Muscle layer of duodenum (tissue), 2 donors: ENCODE measurements around the gene KRT5.
"Not testable (repeated sequence)": the region's sequence is repeated elsewhere in the genome, so short reads cannot be mapped to it uniquely, and the experiment has no call there.

Experiments
- H3K27ac ChIP-seq: one replicate; pipeline ENCODE4 v1.7.0; 2013; ENCODE audit warnings: mild to moderate bottlenecking, low read length
- H3K27me3 ChIP-seq: one replicate; pipeline ENCODE4 v1.7.0; 2013; ENCODE audit warnings: low read depth, mild to moderate bottlenecking, control low read depth, low read length
- H3K36me3 ChIP-seq, 2 donors: one replicate each; pipeline ENCODE4 v1.7.0; 2013; ENCODE audit warnings: low read length in 2 of 2, control low read depth in 1 of 2, mild to moderate bottlenecking in 1 of 2; ENCODE audit not compliant: insufficient read depth in 2 of 2, control insufficient read depth in 1 of 2
- H3K4me1 ChIP-seq, 2 donors: one replicate each; pipeline ENCODE4 v1.7.0; 2013; ENCODE audit warnings: low read length in 2 of 2, mild to moderate bottlenecking in 2 of 2, control low read depth in 1 of 2, moderate library complexity in 1 of 2; ENCODE audit not compliant: insufficient read depth in 2 of 2, control insufficient read depth in 1 of 2
- H3K4me3 ChIP-seq, 2 donors: one replicate each; pipeline ENCODE4 v1.7.0; 2013; ENCODE audit warnings: low read length in 2 of 2, low read depth in 1 of 2, mild to moderate bottlenecking in 1 of 2
- H3K9me3 ChIP-seq, 2 donors: one replicate each; pipeline ENCODE4 v1.7.0; 2013; ENCODE audit warnings: low read length in 2 of 2, control low read depth in 1 of 2, mild to moderate bottlenecking in 1 of 2; ENCODE audit not compliant: control insufficient read depth in 1 of 2
- donor health status: healthy.

KRT5 gene

DNA sequence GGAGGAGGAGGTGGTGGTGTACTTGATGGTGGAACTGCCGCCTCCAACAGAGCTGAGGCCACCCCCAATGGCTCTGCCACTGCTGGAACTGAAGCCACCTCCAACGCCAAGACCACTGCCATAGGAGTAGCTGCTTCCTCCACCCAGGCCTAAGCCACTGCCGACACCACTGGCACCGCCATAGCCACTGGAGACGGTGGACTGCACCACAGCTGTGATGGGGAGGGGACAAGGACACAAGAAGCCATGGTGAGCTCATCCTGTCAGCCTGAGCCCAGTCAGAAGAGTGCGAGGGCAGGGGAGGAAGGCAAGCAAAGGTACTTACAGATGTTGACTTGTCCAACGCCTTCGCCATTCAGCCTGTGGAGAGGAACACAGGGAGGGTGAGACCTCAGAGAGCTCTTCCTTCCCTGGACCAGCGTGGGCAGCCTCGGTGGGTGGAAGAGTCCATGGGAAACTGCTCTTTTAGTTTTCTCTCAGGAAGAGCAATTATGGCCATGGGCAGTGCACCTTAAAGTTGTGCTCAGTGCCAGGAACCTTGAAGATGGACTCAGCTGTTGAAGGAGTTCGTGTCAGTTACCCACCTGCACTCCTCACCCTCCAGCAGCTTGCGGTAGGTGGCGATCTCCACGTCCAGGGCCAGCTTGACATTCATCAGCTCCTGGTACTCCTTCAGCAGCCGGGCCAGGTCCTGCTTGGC, 32.3 kb downstream of the KRT5 start:
- not testable (repeated sequence) for H3K27ac ChIP-seq, H3K27me3 ChIP-seq, H3K36me3 ChIP-seq, H3K4me3 ChIP-seq, H3K9me3 ChIP-seq, H3K4me1 ChIP-seq

- no peak overlapping the region for H3K27ac ChIP-seq
- H3K4me3 ChIP-seq = no peak overlapping the region
- H3K4me1 ChIP-seq = no peaks in the 10 kb centered on the region
- H3K9me3 ChIP-seq = peaks cover 0 to 8% of the 10 kb centered on the region in 2 donors
- no peaks in the 10 kb centered on the region for H3K36me3 ChIP-seq
- H3K27me3 ChIP-seq = no peaks in the 10 kb centered on the region
These were observed 33.0 kb downstream of the KRT5 start for GRCh38 chr12:52487211-52487610.

DNA sequence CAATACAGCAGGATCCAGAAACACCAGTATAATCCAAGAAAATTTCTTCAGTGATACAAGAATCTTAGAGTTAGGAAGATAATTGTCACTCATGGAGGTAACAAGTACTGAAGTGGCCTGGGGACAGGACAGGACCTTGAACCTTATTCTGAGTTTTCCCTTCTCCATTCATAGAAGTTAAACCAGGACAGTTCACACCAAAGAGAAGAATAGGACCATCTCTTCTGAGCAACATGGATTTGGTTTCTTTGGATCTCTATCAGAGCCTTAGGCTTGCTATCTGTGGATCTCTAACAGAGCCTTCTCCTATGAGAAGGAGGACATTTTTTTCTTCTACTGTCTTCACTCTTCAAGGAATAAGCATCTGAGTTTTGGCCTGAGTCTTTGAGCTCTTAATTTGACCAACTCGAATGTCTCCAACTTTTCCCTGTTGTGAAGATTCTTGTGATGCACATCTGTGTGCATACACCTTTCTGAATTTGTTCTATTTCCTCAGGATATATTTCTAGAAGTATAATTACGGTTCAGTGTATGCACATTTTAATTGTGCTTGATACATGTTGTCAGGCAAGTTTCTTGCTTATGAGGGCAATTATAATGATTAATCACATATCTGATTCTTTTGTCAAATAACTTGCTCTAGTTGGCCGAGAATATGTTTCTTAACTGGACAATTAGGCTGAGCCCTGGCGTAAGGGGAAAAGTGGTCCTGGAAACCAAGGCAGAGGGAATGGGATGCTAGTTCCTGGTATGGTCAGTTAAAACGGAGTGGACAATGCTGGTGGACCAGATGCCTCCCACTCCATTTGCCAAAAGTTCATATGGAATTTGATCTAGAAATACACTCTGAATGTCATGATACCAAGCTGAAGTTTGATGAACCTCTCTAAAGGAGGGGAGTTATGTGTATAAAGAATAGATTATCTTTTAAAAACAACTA, 33.8 kb downstream of the KRT5 start:
- Histone ChIP-seq H3K27me3 (no peaks in the 10 kb centered on the region), H3K9me3 (peaks cover 0 to 8% of the 10 kb centered on the region in 2 donors)

GRCh38 chr12:52480073-52480472, 40.1 kb downstream of the KRT5 start:
- Histone ChIP-seq H3K27me3 (no peaks in the 10 kb centered on the region), H3K36me3 (no peaks in the 10 kb centered on the region), H3K27ac (no peak overlapping the region), H3K4me1 (no peaks in the 10 kb centered on the region), H3K4me3 (no peak overlapping the region), H3K9me3 (peaks cover 0 to 7% of the 10 kb centered on the region in 2 donors)

More for the DNA sequence above, 33.8 kb downstream of the KRT5 start:
- Histone ChIP-seq H3K4me3 (no peak overlapping the region), H3K4me1 (no peaks in the 10 kb centered on the region), H3K27ac (no peak overlapping the region), H3K36me3 (no peaks in the 10 kb centered on the region)

DNA sequence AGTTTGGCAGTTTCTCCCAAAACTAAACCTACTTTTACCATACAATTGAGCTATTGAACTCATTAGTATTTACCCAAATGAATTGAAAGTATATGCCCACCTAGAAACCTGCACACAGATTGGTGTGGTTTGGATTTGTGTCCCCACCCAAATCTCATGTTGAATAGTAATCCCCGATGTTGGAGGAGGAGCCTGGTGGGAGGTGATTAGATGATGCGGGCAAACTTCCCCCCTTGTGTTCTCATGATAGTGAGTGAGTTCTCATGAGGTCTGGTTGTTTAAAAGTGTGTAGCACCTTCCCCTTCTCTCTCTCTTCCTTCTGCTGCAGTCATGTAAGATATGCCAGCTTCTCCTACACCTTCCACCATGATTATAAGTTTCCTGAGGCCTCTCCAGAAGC, 42.5 kb downstream of the KRT5 start:
- H3K4me3 ChIP-seq = no peak overlapping the region
- no peak overlapping the region for H3K27ac ChIP-seq
- no peaks in the 10 kb centered on the region for H3K27me3 ChIP-seq
- no peaks in the 10 kb centered on the region for H3K36me3 ChIP-seq
- no peaks in the 10 kb centered on the region for H3K4me1 ChIP-seq
- no peaks in the 10 kb centered on the region for H3K9me3 ChIP-seq

- Histone ChIP-seq H3K4me3 (no peak overlapping the region), H3K9me3 (no peaks in the 10 kb centered on the region), H3K4me1 (no peaks in the 10 kb centered on the region), H3K27ac (no peak overlapping the region), H3K27me3 (no peaks in the 10 kb centered on the region), H3K36me3 (no peaks in the 10 kb centered on the region)
These were observed 46.0 kb downstream of the KRT5 start for GRCh38 chr12:52474212-52474611.

DNA sequence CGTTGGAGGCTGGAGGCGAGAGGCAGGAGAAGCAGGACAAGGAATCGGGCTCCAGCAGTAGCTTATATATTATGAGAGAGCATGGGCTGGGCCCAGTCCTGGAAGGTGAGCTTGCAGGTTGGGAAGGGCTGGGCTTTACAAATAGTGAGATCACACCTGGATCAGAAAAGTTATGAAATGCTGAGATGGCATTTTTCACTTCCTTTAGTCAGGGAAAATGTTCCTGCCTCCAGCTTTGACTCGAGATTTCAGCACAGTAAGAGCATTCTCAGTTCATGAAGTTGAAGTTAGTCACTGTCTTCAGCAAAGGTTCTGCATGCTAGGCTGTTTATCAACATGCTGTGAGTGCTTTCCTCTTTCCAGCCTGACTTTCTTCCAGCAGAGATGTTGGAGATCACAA, 46.4 kb downstream of the KRT5 start, which contains the start of gene KRT6C:
KRT6C (minus strand) TSS at position 38 of the 400 bp plus-strand sequence. CDS start 68 bp downstream, outside the sequence.
- Histone ChIP-seq H3K27ac (no peak within 1 kb of the TSS), H3K9me3 (no peaks in the 10 kb centered on the region), H3K27me3 (no peaks in the 10 kb centered on the region), H3K4me1 (no peaks in the 10 kb centered on the region), H3K36me3 (no peaks in the 10 kb centered on the region), H3K4me3 (no peak within 1 kb of the TSS)

- Histone ChIP-seq H3K27me3 (no peaks in the 10 kb centered on the region), H3K9me3 (no peaks in the 10 kb centered on the region), H3K36me3 (no peaks in the 10 kb centered on the region), H3K4me1 (no peaks in the 10 kb centered on the region), H3K4me3 (no peak overlapping the region), H3K27ac (no peak overlapping the region)
These were observed 50.3 kb downstream of the KRT5 start for GRCh38 chr12:52469853-52470252.

DNA sequence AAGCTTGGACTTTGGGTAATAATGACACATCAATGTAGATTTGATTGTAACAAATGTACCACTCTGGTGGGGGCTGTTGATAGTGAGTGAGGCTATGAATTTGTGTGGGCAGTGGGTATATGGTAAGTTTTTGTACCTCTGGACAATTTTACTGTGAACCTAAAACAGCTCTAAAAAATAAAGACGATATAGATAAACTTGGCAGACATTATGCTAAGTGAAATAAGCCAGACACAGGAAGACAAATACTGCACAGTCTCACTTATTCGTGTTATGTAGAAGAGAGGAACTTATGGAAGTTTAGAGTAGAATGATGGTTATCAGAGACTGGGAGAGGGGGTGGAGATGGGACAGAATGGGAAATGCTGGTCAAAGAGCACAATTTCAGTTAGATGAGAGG, 55.3 kb downstream of the KRT5 start:
- Histone ChIP-seq H3K27ac (no peak overlapping the region), H3K4me3 (no peak overlapping the region), H3K27me3 (no peaks in the 10 kb centered on the region)

More for the DNA sequence above, 55.3 kb downstream of the KRT5 start:
- no peaks in the 10 kb centered on the region for H3K36me3 ChIP-seq
- H3K4me1 ChIP-seq = peaks cover 0 to 5% of the 10 kb centered on the region in 2 donors
- H3K9me3 ChIP-seq = no peaks in the 10 kb centered on the region
